ENCODE data around the gene CRAT.

The CRAT gene

GRCh38 chr9:129142138-129142935, 31.7 kb upstream of the CRAT start:
- no peak for TF ChIP-seq CTCF (IDR thresholded peaks at IDR 0.05; ENCODE audit: borderline replicate concordance, insufficient read depth, low read depth, low read length)
- no peak overlapping the region for H3K4me3 ChIP-seq (ENCODE audit: low read depth, low read length)

- H3K4me3 ChIP-seq (ENCODE audit: low read depth, low read length) = no peak overlapping the region
Observed at GRCh38 chr9:129141066-129142041, 30.8 kb upstream of the CRAT start.

GRCh38 chr9:129140397-129141065, 29.9 kb upstream of the CRAT start:
- peak overlapping the region; percentile 42 for H3K4me3 ChIP-seq (ENCODE audit: low read depth, low read length)
- TF ChIP-seq CTCF (IDR thresholded peaks at IDR 0.05; ENCODE audit: borderline replicate concordance, insufficient read depth, low read depth, low read length) = no peak

More at GRCh38 chr9:129141066-129142041, 30.8 kb upstream of the CRAT start:
- no peak for TF ChIP-seq CTCF (IDR thresholded peaks at IDR 0.05; ENCODE audit: borderline replicate concordance, insufficient read depth, low read depth, low read length)

GRCh38 chr9:129139993-129140396, 29.4 kb upstream of the CRAT start:
- H3K4me3 ChIP-seq (ENCODE audit: low read depth, low read length) = peak overlapping the region; percentile 42
- no peak for TF ChIP-seq CTCF (IDR thresholded peaks at IDR 0.05; ENCODE audit: borderline replicate concordance, insufficient read depth, low read depth, low read length)

GRCh38 chr9:129139233-129139992, 28.8 kb upstream of the CRAT start:
- peak overlapping the region; percentile 22 for H3K4me3 ChIP-seq (ENCODE audit: low read depth, low read length)
- TF ChIP-seq CTCF (IDR thresholded peaks at IDR 0.05; ENCODE audit: borderline replicate concordance, insufficient read depth, low read depth, low read length) = peak; percentile 76

GRCh38 chr9:129138476-129139232, 28.1 kb upstream of the CRAT start:
- TF ChIP-seq CTCF (IDR thresholded peaks at IDR 0.05; ENCODE audit: borderline replicate concordance, insufficient read depth, low read depth, low read length) = no peak
- H3K4me3 ChIP-seq (ENCODE audit: low read depth, low read length) = no peak overlapping the region

All from GM12875 (cell line).